Mammary epithelial cell (primary cell): ENCODE data around the gene TMEM26.

ENCODE experiments used
- CTCF ChIP-seq, 2 donors: IDR thresholded peaks in 1 of 2; conservative IDR thresholded peaks in 1 of 2; 2 replicates each; pipeline ENCODE4 v1.5.1; 2011 to 2012; ENCODE audit warnings: inconsistent platforms in 2 of 2, low read length in 2 of 2, mild to moderate bottlenecking in 2 of 2, control low read depth in 1 of 2, low read depth in 1 of 2; ENCODE audit not compliant: insufficient read depth in 1 of 2; ENCODE audit errors: extremely low read depth in 1 of 2
- EZH2 ChIP-seq: IDR thresholded peaks from 2 replicates; pipeline ENCODE4 v1.6.1; 2012; ENCODE audit warnings: low read length, inconsistent platforms, borderline replicate concordance

- TF ChIP-seq CTCF (conservative IDR thresholded peaks at IDR 0.05 in 1 of 2, IDR thresholded peaks at IDR 0.05 in 1 of 2; ENCODE audit: extremely low read depth in 1 of 2, insufficient read depth in 1 of 2, low read depth in 1 of 2, low read length in 2 of 2) (no peak), EZH2 (no peak)
Observed at GRCh38 chr10:61400524-61400923, 52.7 kb downstream of the TMEM26 start.
